ENCODE results near the gene EMP2.

DNA sequence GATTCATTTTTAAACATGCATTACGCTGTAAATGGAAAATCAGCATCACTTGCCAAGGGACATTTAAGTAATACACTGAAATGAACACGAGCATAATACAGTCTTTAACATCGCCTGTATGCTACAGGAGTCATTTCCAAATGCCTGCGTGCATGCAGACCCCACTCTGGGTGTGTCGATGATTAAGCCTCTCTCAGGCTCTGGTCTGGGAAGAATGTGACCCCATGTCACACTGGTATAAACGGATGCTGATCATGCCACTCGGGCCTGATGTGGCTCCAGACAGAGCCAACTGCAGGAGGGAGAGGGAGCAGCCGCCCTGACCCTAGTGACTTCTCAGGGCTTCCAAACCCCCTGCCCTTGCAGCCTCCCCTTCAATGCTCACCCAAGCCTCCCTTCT lies 10.8 kb downstream of the EMP2 start:
- TF ChIP-seq POLR2A (IDR thresholded peaks at IDR 0.05): no peak
- TF ChIP-seq, protein P1, sequence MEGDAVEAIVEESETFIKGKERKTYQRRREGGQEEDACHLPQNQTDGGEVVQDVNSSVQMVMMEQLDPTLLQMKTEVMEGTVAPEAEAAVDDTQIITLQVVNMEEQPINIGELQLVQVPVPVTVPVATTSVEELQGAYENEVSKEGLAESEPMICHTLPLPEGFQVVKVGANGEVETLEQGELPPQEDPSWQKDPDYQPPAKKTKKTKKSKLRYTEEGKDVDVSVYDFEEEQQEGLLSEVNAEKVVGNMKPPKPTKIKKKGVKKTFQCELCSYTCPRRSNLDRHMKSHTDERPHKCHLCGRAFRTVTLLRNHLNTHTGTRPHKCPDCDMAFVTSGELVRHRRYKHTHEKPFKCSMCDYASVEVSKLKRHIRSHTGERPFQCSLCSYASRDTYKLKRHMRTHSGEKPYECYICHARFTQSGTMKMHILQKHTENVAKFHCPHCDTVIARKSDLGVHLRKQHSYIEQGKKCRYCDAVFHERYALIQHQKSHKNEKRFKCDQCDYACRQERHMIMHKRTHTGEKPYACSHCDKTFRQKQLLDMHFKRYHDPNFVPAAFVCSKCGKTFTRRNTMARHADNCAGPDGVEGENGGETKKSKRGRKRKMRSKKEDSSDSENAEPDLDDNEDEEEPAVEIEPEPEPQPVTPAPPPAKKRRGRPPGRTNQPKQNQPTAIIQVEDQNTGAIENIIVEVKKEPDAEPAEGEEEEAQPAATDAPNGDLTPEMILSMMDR (IDR thresholded peaks at IDR 0.05): no peak

Data from esophagus squamous epithelium (tissue), 4 donors.